Measurements from ENCODE around the gene IFRD2.

Gene IFRD2

GRCh38 chr3:50327943-50328691 lies 35.9 kb upstream of the IFRD2 start, which contains the start of gene TUSC2:
Gene TUSC2, minus strand, starts transcription at chr3:50328223. Its CDS starts 124 bp downstream, at chr3:50328099.
- no peak for TF ChIP-seq CTCF (IDR thresholded peaks at IDR 0.05; ENCODE audit: insufficient read depth, missing control alignments)
- no peak for FAIRE-seq
- DNase-seq (ENCODE audit: insufficient read length, low spot score): peak; percentile 100

- no peak for DNase-seq (ENCODE audit: insufficient read length, low spot score)
- FAIRE-seq: no peak
- TF ChIP-seq CTCF (IDR thresholded peaks at IDR 0.05; ENCODE audit: insufficient read depth, missing control alignments): no peak
These were observed 34.9 kb upstream of the IFRD2 start for GRCh38 chr3:50327129-50327528.

DNA sequence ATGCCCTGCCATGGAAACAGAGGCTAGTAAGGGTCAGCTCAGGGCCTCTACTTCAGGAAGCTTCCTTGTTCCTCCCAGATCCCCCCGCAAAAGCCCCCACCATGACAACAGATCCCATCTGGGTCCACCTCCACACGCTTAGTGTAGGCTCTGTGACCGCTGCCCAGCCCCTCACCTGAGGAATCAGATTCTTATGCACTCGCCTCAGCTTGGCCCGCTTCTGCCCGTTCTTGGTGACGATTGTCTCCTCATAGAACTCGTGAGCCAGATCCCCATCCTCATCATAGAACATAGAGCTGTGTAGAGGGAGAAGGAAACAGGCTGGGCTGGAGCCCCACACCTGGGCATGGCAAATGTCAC lies 33.9 kb upstream of the IFRD2 start:
- no peak for DNase-seq (ENCODE audit: insufficient read length, low spot score)
- FAIRE-seq: no peak
- TF ChIP-seq CTCF (IDR thresholded peaks at IDR 0.05; ENCODE audit: insufficient read depth, missing control alignments): no peak

GRCh38 chr3:50325497-50326181 lies 33.4 kb upstream of the IFRD2 start:
- no peak for TF ChIP-seq CTCF (IDR thresholded peaks at IDR 0.05; ENCODE audit: insufficient read depth, missing control alignments)
- no peak for DNase-seq (ENCODE audit: insufficient read length, low spot score)
- no peak for FAIRE-seq

GRCh38 chr3:50325113-50325480 lies 32.9 kb upstream of the IFRD2 start:
- no peak for TF ChIP-seq CTCF (IDR thresholded peaks at IDR 0.05; ENCODE audit: insufficient read depth, missing control alignments)
- no peak for DNase-seq (ENCODE audit: insufficient read length, low spot score)
- FAIRE-seq: no peak

GRCh38 chr3:50324351-50325112 lies 32.3 kb upstream of the IFRD2 start:
- FAIRE-seq (no peak), DNase-seq (ENCODE audit: insufficient read length, low spot score) (peak; percentile 77)
- peak; percentile 68 for TF ChIP-seq CTCF (IDR thresholded peaks at IDR 0.05; ENCODE audit: insufficient read depth, missing control alignments)
